GM12875 (cell line): Measurements from ENCODE around the gene ASB7.

Source experiments
- H3K4me3 ChIP-seq: one replicate; pipeline ENCODE4 v1.5.1; 2011; ENCODE audit warnings: low read depth, low read length, control low read depth
- TF ChIP-seq, protein P1 (sequence below): IDR thresholded peaks from 2 replicates; pipeline ENCODE4 v1.5.1; 2011; ENCODE audit warnings: low read depth, mild to moderate bottlenecking, control low read depth, inconsistent platforms, low read length, moderate library complexity, borderline replicate concordance; ENCODE audit not compliant: insufficient read depth

ASB7 gene

DNA sequence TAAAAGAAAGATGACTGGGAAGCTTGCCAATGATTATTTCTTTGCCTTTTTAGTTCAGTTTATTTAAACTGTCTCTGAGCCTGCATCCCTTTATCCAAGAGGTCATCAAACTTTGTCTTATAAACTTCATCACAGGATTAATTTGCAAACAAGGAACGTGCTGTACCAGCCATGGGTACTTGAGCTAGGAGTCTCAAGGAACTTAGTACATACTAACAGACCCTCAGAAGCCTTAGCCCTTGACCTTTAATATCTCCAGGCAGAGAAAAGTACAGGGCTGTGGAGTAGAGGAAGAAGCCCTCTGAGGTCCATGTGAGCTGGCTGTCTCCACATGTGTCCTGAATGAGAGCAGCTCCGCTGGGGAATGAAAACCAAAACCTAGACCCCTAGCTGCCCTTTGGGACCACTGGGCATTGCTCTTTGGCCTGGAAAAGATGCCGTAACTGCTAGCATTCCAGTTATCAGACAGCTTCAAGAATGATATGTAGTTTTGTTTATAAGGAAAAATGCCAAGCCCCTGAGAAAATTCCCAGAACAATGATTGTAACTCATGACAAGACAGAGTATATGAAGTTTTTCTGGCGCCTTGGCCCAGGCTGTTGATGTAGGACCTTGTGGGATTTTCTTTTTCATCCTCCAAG is 92.1 kb downstream of the ASB7 start:
- TF ChIP-seq, protein P1, sequence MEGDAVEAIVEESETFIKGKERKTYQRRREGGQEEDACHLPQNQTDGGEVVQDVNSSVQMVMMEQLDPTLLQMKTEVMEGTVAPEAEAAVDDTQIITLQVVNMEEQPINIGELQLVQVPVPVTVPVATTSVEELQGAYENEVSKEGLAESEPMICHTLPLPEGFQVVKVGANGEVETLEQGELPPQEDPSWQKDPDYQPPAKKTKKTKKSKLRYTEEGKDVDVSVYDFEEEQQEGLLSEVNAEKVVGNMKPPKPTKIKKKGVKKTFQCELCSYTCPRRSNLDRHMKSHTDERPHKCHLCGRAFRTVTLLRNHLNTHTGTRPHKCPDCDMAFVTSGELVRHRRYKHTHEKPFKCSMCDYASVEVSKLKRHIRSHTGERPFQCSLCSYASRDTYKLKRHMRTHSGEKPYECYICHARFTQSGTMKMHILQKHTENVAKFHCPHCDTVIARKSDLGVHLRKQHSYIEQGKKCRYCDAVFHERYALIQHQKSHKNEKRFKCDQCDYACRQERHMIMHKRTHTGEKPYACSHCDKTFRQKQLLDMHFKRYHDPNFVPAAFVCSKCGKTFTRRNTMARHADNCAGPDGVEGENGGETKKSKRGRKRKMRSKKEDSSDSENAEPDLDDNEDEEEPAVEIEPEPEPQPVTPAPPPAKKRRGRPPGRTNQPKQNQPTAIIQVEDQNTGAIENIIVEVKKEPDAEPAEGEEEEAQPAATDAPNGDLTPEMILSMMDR, result no peak
- H3K4me3 ChIP-seq, result no peak overlapping the region

DNA sequence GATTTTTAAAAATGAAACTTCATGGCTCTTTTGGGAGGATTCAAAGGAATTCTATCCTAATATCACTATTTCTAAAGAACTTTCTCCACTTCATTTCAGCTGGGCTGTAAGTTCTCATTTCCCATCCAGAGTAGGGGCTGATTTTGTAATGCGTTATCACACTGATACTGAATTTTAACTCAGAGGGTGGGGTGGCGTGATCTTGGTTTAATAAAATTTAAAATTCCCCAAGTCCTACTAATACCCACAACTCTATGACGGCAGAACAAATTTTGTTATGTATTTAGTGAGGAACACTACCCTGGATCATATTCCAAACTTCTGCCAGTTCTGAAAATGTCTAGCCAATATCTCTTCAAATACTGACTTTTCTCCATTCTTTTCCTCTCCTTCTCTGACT is 92.7 kb downstream of the ASB7 start:
- TF ChIP-seq, protein P1, result no peak

DNA sequence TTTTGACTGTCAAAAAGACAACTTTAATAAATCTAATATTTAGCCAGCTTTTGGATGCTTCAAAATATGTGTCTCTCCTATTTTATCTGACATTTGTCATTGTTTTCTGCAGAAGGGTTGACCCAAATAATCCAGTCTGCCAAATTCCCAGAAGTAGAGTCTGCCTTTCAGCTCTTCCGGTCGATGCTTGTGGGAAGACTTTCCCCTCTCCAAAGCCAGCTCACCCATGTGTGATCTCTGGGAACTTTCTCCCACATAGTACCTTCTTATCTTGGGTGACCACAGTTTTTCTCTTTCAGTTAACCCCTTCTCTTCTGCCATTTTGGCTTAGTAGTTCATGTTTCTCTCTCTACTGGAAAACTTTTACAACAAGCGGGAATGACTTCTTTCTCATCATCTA is 94.1 kb downstream of the ASB7 start:
- H3K4me3 ChIP-seq, result no peak overlapping the region
- TF ChIP-seq, protein P1, result no peak

More for the DNA sequence above, 92.7 kb downstream of the ASB7 start:
- H3K4me3 ChIP-seq, result no peak overlapping the region
